ENCODE results near the gene FKBP14. TPM values are rescaled to one million over a fixed set of nuclear protein-coding genes. Genes with fewer than 3 reads are reported as not detected.
A peak's percentile ranks its signal among the peaks of the same experiment; 100 is the strongest.

Gene FKBP14
- total RNA-seq, 6 experiments from 2014 or later: 60.0 to 73.0 (median 64.4) TPM

DNA sequence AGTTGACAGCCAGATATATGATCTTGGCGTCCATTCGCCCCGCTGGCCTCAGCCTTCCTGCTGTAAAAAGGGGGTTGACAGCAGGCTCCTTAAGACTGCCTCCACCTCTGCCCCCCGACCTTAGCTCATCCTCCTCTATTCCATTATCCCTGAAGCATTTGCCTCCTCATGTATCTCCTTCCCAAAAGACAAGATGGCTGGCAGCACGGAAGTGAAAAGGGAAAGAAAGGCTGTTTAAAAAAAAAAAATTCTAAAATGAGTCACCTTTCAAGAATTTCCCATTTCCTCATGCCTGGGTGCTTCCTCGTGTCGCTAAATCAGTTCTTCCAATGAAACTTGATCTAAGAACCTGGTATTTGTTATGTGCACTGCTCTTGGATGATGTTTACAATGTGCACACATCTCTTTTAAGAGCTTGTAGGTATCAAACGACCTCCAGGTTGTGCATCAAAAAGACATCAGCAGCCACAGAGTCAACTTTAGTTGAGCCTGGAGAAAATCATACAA is 38.6 kb downstream of the FKBP14 start:
- H3K27ac Mint-ChIP-seq: peak overlapping the region; percentile 98
- TF ChIP-seq, protein P1, sequence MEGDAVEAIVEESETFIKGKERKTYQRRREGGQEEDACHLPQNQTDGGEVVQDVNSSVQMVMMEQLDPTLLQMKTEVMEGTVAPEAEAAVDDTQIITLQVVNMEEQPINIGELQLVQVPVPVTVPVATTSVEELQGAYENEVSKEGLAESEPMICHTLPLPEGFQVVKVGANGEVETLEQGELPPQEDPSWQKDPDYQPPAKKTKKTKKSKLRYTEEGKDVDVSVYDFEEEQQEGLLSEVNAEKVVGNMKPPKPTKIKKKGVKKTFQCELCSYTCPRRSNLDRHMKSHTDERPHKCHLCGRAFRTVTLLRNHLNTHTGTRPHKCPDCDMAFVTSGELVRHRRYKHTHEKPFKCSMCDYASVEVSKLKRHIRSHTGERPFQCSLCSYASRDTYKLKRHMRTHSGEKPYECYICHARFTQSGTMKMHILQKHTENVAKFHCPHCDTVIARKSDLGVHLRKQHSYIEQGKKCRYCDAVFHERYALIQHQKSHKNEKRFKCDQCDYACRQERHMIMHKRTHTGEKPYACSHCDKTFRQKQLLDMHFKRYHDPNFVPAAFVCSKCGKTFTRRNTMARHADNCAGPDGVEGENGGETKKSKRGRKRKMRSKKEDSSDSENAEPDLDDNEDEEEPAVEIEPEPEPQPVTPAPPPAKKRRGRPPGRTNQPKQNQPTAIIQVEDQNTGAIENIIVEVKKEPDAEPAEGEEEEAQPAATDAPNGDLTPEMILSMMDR (IDR thresholded peaks at IDR 0.05): no peak
- H3K9me3 Mint-ChIP-seq: peaks cover 4% of the 10 kb centered on the region; the same call in 1 of the 2 replicates
- H3K36me3 Mint-ChIP-seq (ENCODE audit: low read depth): peaks cover 23% of the 10 kb centered on the region
- DNase-seq: peak; percentile 88
- peak overlapping the region; percentile 92 for H3K4me3 Mint-ChIP-seq
- H3K4me1 Mint-ChIP-seq (ENCODE audit: low read depth): peaks cover 51% of the 10 kb centered on the region
- no peaks in the 10 kb centered on the region; the same call in 1 of the 2 replicates for H3K27me3 Mint-ChIP-seq (ENCODE audit: insufficient read depth)

DNA sequence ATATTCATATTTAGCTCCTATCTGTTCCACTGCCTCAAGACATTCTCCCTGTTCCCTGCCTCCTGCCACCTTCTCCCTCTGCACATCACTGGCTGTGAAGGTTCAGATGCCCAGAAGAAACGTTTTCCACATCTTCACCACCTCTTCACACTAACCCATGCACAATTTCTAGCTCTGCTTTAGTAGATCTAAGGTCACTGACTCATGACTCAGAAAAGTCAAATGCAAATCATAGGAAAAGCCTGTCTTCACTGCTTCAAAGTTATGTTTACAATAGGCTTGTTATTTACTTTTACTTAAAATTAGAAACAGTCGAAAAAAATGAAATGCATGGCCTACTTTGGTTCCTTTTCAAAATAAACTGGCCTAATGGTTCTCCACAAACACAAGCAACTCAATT is 39.4 kb downstream of the FKBP14 start:
- TF ChIP-seq, protein P1 (IDR thresholded peaks at IDR 0.05): no peak
- Mint-ChIP-seq H3K4me3 (peak overlapping the region; percentile 92), H3K36me3 (ENCODE audit: low read depth) (peaks cover 20% of the 10 kb centered on the region), H3K4me1 (ENCODE audit: low read depth) (peaks cover 52% of the 10 kb centered on the region), H3K27me3 (ENCODE audit: insufficient read depth) (no peaks in the 10 kb centered on the region; the same call in 1 of the 2 replicates), H3K9me3 (no peaks in the 10 kb centered on the region), H3K27ac (peak overlapping the region; percentile 98)
- peak; percentile 35 for DNase-seq

DNA sequence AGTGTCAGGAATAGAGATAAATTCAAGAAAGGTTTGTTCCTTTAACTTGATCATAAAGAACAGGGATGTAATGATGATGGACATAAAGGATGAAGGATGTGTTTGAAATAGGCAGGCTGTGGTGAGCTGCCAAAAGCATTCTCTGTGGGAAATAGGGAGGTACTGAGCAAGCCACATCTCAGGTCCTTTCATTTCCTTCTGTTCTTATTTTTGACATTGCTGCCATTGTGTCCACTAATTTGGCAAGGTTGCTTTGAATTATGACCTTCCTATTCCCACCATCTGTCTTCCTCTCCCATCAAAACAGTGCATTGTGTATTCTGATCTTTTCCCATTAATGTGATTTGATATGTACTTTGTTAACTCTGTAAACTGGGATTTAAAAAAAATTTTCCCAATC is 46.4 kb downstream of the FKBP14 start:
- Mint-ChIP-seq H3K27ac (no peak overlapping the region), H3K4me3 (no peak overlapping the region), H3K9me3 (no peaks in the 10 kb centered on the region), H3K4me1 (ENCODE audit: low read depth) (peaks cover 48% of the 10 kb centered on the region), H3K36me3 (ENCODE audit: low read depth) (peaks cover 14% of the 10 kb centered on the region), H3K27me3 (ENCODE audit: insufficient read depth) (no peaks in the 10 kb centered on the region; the same call in 1 of the 2 replicates)
- no peak for DNase-seq
- TF ChIP-seq, protein P1 (IDR thresholded peaks at IDR 0.05): no peak

DNA sequence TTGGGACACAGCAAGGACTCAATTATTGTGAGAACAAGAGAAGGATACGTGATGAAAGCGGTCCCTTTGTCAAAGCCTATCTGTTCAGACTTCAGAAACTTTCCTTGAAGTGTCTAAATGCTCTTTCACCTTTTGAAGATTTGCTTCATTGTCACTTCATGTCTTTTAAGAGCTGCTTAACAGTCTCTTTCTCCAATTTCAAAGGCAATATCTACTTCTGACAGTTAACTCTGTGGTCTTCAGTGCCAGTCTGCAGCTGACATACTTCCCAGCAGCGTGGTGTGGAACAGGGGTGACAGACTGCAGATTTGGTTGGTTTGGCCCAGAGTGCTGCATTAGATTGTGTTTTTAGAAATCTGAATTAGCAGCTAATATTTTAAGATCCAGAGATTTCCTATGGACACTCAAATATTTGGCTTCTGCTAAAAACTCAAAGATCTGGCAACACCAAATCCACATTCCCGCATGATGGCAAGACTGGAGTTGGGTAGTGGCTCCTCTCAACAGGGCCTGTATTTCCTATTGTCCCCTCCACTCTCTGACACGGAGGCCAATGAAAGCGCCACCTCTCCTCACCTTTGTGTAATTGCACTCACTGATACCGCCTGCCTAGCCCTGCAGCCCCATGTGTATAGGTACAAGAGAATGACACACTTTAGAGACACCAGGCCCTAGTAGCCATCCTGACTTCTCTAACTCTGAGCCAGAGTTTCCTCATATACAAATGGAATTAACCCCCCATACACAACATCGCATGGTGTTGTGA is 48.4 kb downstream of the FKBP14 start:
- Mint-ChIP-seq H3K4me1 (ENCODE audit: low read depth) (peaks cover 38% of the 10 kb centered on the region), H3K9me3 (no peaks in the 10 kb centered on the region), H3K27ac (no peak overlapping the region), H3K36me3 (ENCODE audit: low read depth) (peaks cover 8% of the 10 kb centered on the region), H3K27me3 (ENCODE audit: insufficient read depth) (no peaks in the 10 kb centered on the region), H3K4me3 (no peak overlapping the region)
- TF ChIP-seq, protein P1 (IDR thresholded peaks at IDR 0.05): no peak
- no peak for DNase-seq

DNA sequence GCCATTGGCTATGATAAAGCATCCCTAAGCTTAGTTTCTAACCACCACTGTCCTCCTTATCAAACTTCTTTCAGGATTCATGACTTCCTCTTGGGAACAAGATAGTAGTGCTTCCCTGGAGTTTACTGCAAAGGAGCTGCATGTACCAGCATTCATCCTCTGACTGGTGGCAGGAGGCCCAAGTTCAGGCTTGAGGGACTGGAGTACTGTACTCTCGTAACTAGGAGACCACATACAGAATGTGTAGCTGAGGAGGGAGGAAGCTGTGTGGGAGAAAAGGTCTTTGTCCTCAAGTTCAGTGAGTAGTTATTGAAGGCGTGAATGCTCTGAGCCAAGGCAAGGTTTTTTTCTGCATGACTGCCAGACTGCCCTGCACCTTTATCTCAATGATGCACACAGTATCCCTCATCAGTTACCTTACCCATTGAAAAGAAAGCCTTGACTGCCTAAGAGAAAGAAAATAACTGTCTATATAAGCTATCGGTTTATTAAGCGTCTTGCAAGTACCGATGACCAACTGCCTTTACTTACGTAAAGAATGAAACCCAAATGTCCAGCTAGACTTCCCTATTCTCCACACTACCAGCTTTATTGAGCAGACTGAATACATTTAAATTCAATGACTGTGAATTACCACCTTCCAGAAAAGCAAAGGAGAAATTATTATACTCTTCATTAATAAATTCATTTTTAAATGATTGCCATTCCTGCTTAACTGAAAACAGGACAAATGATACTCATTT is 49.7 kb downstream of the FKBP14 start:
- TF ChIP-seq, protein P1 (IDR thresholded peaks at IDR 0.05): no peak
- H3K27me3 Mint-ChIP-seq (ENCODE audit: insufficient read depth): no peaks in the 10 kb centered on the region
- peaks cover 35% of the 10 kb centered on the region for H3K4me1 Mint-ChIP-seq (ENCODE audit: low read depth)
- H3K4me3 Mint-ChIP-seq: no peak overlapping the region
- peaks cover 9% of the 10 kb centered on the region for H3K36me3 Mint-ChIP-seq (ENCODE audit: low read depth)
- H3K9me3 Mint-ChIP-seq: no peaks in the 10 kb centered on the region
- DNase-seq: no peak
- H3K27ac Mint-ChIP-seq: peak overlapping the region; percentile 67
